Neural crest cell (in vitro differentiated cells): ENCODE results near the gene TUBB2B. TPM values are rescaled to one million over a fixed set of nuclear protein-coding genes. Genes with fewer than 3 reads are reported as not detected.
A peak's percentile ranks its signal among the peaks of the same experiment; 100 is the strongest.

Experiments
- DNase-seq: peaks from one replicate; pipeline ENCODE4 v3.0.0; 2021; ENCODE audit warnings: low read depth, mixed read lengths, low spot score
- H3K27ac Mint-ChIP-seq: one replicate; pipeline ENCODE4 v1.8.0; 2021; ENCODE audit warnings: mild to moderate bottlenecking, mixed read lengths; ENCODE audit not compliant: unreplicated experiment
- H3K27me3 Mint-ChIP-seq: 2 replicates; pipeline ENCODE4 v1.8.0; 2021; ENCODE audit warnings: low read depth, mild to moderate bottlenecking, mixed read lengths
- H3K36me3 Mint-ChIP-seq: 2 replicates; pipeline ENCODE4 v1.8.0; 2021; ENCODE audit warnings: low read depth, mild to moderate bottlenecking, mixed read lengths
- H3K4me1 Mint-ChIP-seq: 2 replicates; pipeline ENCODE4 v1.8.0; 2021; ENCODE audit warnings: mixed read lengths
- H3K4me3 Mint-ChIP-seq: one replicate; pipeline ENCODE4 v1.8.0; 2021; ENCODE audit warnings: mild to moderate bottlenecking, mixed read lengths
- H3K9me3 Mint-ChIP-seq: 2 replicates; pipeline ENCODE4 v1.8.0; 2021; ENCODE audit warnings: mixed read lengths
- CTCF ChIP-seq: fragments of 200-600 bp; sonication (generic); conservative IDR thresholded peaks from 2 replicates; pipeline ENCODE4 v1.5.0; 2021; ENCODE audit warnings: antibody characterized with exemption, mild to moderate bottlenecking
- total RNA-seq: library from RNA; stranded (reverse); gene quantifications from 2 replicates; pipeline ENCODE4 v1.2.1, GENCODE V29; 2021

The TUBB2B gene
- total RNA-seq, 1 donor from 2014 or later, result 665 TPM

GRCh38 chr6:3272911-3273547 is 45.6 kb upstream of the TUBB2B start:
- Mint-ChIP-seq H3K36me3 (peaks cover 21% of the 10 kb centered on the region), H3K27me3 (no peaks in the 10 kb centered on the region), H3K4me3 (no peak overlapping the region), H3K9me3 (no peaks in the 10 kb centered on the region), H3K27ac (no peak overlapping the region), H3K4me1 (peaks cover 5% of the 10 kb centered on the region)
- TF ChIP-seq CTCF, result no peak
- DNase-seq, result no peak

- Mint-ChIP-seq H3K27ac (no peak overlapping the region), H3K9me3 (no peaks in the 10 kb centered on the region), H3K27me3 (no peaks in the 10 kb centered on the region), H3K36me3 (peaks cover 21% of the 10 kb centered on the region), H3K4me1 (peaks cover 5% of the 10 kb centered on the region), H3K4me3 (no peak overlapping the region)
- no peak for DNase-seq
- no peak for TF ChIP-seq CTCF
Observed at GRCh38 chr6:3271756-3272155, 44.3 kb upstream of the TUBB2B start.

DNA sequence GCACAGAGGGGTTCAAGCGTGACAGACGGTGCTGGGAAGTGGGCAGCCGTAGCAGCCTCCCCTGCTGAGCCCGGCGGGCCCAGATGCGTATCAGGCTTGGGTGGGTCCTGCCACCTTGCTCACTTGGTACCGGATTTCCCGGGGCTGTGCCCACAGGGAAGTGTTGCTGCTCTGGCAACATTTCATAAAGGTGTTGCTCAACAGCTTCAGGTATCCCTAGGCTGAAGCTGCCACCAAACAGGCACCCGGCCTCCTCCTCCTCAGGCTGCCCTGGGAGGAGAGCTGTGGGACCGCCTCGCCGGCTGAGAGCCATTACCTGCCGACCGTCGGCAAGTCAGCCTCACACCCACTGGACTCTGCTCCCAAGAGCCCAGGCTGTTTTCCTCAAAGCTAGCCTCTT is 42.8 kb upstream of the TUBB2B start:
- H3K9me3 Mint-ChIP-seq, result no peaks in the 10 kb centered on the region
- peaks cover 5% of the 10 kb centered on the region for H3K4me1 Mint-ChIP-seq
- H3K27me3 Mint-ChIP-seq, result no peaks in the 10 kb centered on the region
- peak overlapping the region; percentile 11 for H3K27ac Mint-ChIP-seq
- DNase-seq, result no peak
- peaks cover 21% of the 10 kb centered on the region for H3K36me3 Mint-ChIP-seq
- no peak overlapping the region for H3K4me3 Mint-ChIP-seq
- TF ChIP-seq CTCF, result no peak

GRCh38 chr6:3269281-3269975 is 42.0 kb upstream of the TUBB2B start:
- Mint-ChIP-seq H3K27ac (no peak overlapping the region), H3K4me1 (peaks cover 5% of the 10 kb centered on the region), H3K4me3 (no peak overlapping the region), H3K27me3 (no peaks in the 10 kb centered on the region), H3K9me3 (no peaks in the 10 kb centered on the region), H3K36me3 (peaks cover 21% of the 10 kb centered on the region)
- no peak for DNase-seq
- TF ChIP-seq CTCF, result no peak

DNA sequence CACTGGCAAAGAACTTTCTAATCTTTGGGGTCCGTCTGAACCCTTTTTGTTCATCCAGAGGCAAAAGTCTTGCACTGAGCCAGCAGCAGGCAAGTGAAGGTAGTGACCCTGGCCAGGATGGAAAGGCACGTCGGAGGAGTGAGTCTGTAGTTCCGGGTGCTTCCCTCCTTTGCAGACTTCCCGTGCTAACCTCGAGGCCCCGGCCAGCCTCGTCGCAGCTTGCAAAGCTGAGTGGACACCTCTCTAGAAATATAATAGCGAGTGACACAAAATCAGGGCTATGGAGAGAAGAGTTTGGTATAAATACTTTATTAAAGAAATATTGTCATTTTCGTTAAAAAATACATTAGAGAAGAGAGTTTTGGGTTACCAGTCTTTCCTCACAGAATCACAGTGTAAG is 41.2 kb upstream of the TUBB2B start:
- TF ChIP-seq CTCF, result no peak
- H3K36me3 Mint-ChIP-seq, result peaks cover 16% of the 10 kb centered on the region
- H3K4me3 Mint-ChIP-seq, result no peak overlapping the region
- no peak overlapping the region for H3K27ac Mint-ChIP-seq
- no peak for DNase-seq
- H3K9me3 Mint-ChIP-seq, result no peaks in the 10 kb centered on the region
- no peaks in the 10 kb centered on the region for H3K27me3 Mint-ChIP-seq
- H3K4me1 Mint-ChIP-seq, result no peaks in the 10 kb centered on the region
